GM10266 (cell line): Measurements from ENCODE around the gene SOX12.

Experiments
- DNase-seq: peaks from one replicate; pipeline ENCODE4 v3.0.0; 2012; ENCODE audit errors: extremely low spot score
- CTCF ChIP-seq: IDR thresholded peaks from 2 replicates; pipeline ENCODE4 v1.5.1; 2012; ENCODE audit warnings: mild to moderate bottlenecking, low read depth; ENCODE audit not compliant: control insufficient read depth, insufficient read depth; ENCODE audit errors: missing control alignments

SOX12 gene

GRCh38 chr20:308427-309038 lies 16.8 kb upstream of the SOX12 start:
- no peak for DNase-seq
- no peak for TF ChIP-seq CTCF

- TF ChIP-seq CTCF = no peak
- no peak for DNase-seq
Observed at GRCh38 chr20:309306-309840, 16.0 kb upstream of the SOX12 start.

GRCh38 chr20:309841-310644 lies 15.3 kb upstream of the SOX12 start:
- DNase-seq = peak; percentile 96
- TF ChIP-seq CTCF = no peak

- TF ChIP-seq CTCF = no peak
- DNase-seq = no peak
Observed at GRCh38 chr20:310645-311044, 14.7 kb upstream of the SOX12 start.

- no peak for DNase-seq
- TF ChIP-seq CTCF = no peak
Observed at GRCh38 chr20:311609-312008, 13.7 kb upstream of the SOX12 start.

- no peak for DNase-seq
- TF ChIP-seq CTCF = no peak
Observed at GRCh38 chr20:312067-312466, 13.3 kb upstream of the SOX12 start.

- DNase-seq = no peak
- TF ChIP-seq CTCF = no peak
Observed at GRCh38 chr20:312866-313265, 12.5 kb upstream of the SOX12 start.
